ENCODE data around the gene TOLLIP. TPM values are rescaled to one million over a fixed set of nuclear protein-coding genes. Genes with fewer than 3 reads are reported as not detected.

The TOLLIP gene
- total and polyA plus RNA-seq, 9 of the 15 experiments (the other 6 are each of a cell fraction or from before 2014, with no cell fraction given), result 0.23 to 22.8 (median 7.1) TPM

GRCh38 chr11:1238767-1239595 is 70.5 kb downstream of the TOLLIP start (continued):
- no peak for TF ChIP-seq DEAF1 (CRISPR knock-in tag; IDR thresholded peaks at IDR 0.05)
- TF ChIP-seq CBFA2T3 (IDR thresholded peaks at IDR 0.05), result no peak
- TF ChIP-seq BMI1 (IDR thresholded peaks at IDR 0.05; ENCODE audit: low read length), result no peak
- peak; percentile 83 for TF ChIP-seq SAFB (IDR thresholded peaks at IDR 0.05; ENCODE audit: borderline replicate concordance, low read depth, low read length)
- peak; percentile 18; the same call in 1 of the 2 replicates for TF ChIP-seq E2F4 (CRISPR knock-in tag; IDR thresholded peaks at IDR 0.05; ENCODE audit: low read depth)
- TF ChIP-seq, protein P1, sequence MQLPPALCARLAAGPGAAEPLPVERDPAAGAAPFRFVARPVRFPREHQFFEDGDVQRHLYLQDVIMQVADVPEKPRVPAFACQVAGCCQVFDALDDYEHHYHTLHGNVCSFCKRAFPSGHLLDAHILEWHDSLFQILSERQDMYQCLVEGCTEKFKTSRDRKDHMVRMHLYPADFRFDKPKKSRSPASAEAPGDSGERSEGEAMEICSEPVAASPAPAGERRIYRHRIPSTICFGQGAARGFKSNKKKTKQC (CRISPR knock-in tag; IDR thresholded peaks at IDR 0.05), result peak; percentile 83
- TF ChIP-seq NFIC (IDR thresholded peaks at IDR 0.05), result peak; percentile 81
- no peak for TF ChIP-seq LEF1 (IDR thresholded peaks at IDR 0.05)
- TF ChIP-seq, protein P2, sequence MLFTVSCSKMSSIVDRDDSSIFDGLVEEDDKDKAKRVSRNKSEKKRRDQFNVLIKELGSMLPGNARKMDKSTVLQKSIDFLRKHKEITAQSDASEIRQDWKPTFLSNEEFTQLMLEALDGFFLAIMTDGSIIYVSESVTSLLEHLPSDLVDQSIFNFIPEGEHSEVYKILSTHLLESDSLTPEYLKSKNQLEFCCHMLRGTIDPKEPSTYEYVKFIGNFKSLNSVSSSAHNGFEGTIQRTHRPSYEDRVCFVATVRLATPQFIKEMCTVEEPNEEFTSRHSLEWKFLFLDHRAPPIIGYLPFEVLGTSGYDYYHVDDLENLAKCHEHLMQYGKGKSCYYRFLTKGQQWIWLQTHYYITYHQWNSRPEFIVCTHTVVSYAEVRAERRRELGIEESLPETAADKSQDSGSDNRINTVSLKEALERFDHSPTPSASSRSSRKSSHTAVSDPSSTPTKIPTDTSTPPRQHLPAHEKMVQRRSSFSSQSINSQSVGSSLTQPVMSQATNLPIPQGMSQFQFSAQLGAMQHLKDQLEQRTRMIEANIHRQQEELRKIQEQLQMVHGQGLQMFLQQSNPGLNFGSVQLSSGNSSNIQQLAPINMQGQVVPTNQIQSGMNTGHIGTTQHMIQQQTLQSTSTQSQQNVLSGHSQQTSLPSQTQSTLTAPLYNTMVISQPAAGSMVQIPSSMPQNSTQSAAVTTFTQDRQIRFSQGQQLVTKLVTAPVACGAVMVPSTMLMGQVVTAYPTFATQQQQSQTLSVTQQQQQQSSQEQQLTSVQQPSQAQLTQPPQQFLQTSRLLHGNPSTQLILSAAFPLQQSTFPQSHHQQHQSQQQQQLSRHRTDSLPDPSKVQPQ (CRISPR knock-in tag; IDR thresholded peaks at IDR 0.05; ENCODE audit: borderline replicate concordance), result no peak
- TF ChIP-seq CBFB (CRISPR knock-in tag; IDR thresholded peaks at IDR 0.05), result no peak
- peak; percentile 92 for TF ChIP-seq MIER1 (IDR thresholded peaks at IDR 0.05; ENCODE audit: low read depth)
- TF ChIP-seq, protein P3, sequence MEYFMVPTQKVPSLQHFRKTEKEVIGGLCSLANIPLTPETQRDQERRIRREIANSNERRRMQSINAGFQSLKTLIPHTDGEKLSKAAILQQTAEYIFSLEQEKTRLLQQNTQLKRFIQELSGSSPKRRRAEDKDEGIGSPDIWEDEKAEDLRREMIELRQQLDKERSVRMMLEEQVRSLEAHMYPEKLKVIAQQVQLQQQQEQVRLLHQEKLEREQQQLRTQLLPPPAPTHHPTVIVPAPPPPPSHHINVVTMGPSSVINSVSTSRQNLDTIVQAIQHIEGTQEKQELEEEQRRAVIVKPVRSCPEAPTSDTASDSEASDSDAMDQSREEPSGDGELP (CRISPR knock-in tag; IDR thresholded peaks at IDR 0.05; ENCODE audit: borderline replicate concordance), result peak; percentile 54; the same call in 1 of the 2 replicates
- TF ChIP-seq EHMT2 (IDR thresholded peaks at IDR 0.05), result peak; percentile 96

Data from K562 (cell line).